GM20000 (cell line): Measurements from ENCODE around the gene ETS2.

Experiments
- DNase-seq: peaks from one replicate; pipeline ENCODE4 v3.0.0; 2012; ENCODE audit warnings: low spot score
- CTCF ChIP-seq: IDR thresholded peaks from 2 replicates; pipeline ENCODE4 v1.5.1; 2012; ENCODE audit warnings: mild to moderate bottlenecking, control low read depth; ENCODE audit errors: extremely low read depth, missing control alignments

ETS2 gene

GRCh38 chr21:38833117-38833516, 27.4 kb downstream of the ETS2 start:
- TF ChIP-seq CTCF: no peak
- no peak for DNase-seq

- no peak for DNase-seq
- no peak for TF ChIP-seq CTCF
Observed at GRCh38 chr21:38834725-38835124, 29.0 kb downstream of the ETS2 start.

DNA sequence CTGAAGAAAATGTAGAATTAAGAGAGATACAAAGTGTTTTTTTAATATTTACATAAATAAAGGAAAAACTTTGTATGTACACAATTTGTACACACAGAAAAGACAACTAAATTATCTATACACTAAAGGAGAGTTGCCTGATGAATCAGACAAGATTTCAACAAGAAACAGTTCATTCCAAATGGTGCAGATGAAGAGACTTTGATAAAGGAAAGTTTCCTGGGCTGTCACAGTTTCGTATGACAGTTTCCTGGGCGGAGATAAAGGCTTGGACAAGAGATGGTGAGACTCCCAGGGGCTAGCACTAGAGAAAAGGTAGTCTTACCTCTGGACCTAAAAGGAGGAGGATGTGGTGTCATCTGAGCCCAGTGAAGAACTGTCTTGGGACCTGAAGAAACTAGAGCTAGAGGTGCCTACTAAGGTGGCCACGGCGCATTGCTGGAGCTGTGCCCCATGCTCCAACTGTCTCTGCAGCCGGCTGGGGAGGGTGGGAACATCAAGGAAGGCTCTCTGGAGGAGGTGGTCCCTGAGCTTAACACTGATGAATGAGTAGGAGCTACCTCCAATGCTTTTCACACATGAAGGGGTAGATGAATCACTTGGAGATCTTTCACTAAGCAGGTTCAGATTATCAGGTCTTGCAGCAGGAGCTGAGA, 32.2 kb downstream of the ETS2 start:
- TF ChIP-seq CTCF: no peak
- no peak for DNase-seq

- TF ChIP-seq CTCF: no peak
- DNase-seq: no peak
Observed at GRCh38 chr21:38838598-38839327, 33.0 kb downstream of the ETS2 start.

DNA sequence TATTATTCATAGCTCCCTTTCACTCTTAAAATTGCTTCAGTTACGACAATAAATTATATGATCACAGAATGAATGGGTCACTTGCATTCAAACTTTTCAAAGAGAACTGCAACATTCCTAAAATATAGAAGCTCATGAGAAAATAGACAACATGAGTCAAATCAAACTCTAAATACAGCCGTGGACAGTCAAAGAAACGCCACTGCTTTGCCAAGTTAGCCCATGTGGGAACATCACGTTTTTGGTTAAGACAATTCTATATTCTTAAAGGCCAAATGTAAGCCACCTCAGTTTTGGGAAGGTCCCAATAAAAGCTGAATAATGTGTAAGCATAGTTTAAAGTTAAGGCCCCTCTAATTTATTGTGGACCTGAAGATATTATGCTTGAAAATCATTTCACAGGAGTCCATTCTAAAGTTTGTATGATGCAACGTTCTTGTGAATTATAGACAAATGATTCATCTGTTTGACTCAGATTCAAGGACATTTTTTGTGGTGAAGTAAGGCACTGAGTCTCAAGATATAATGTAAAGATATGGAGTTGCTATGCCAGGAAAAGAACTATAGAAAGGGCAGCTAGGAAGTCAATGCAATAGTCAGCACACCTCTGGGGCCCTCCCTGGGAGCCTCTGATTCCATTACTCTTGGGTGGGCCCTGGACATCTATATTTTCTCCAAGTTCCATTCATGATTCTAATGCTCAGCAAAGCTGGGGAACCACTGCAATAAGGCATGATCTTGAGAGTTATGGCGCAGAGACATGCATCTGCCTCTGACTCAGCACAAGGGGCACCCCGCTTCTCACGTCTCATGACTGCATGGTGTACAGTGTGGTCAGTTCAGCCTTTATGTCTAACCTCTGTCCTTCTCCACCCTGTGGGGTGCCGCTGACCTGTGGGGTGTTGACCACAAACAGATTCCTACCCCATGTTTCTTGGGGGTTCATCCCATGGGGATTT, 33.9 kb downstream of the ETS2 start:
- TF ChIP-seq CTCF: no peak
- no peak for DNase-seq

- DNase-seq: no peak
- TF ChIP-seq CTCF: no peak
Observed at GRCh38 chr21:38840456-38841300, 34.9 kb downstream of the ETS2 start.
